PC-3 (cell line): ENCODE results near the gene CDH13.

ENCODE experiments used
- CTCF ChIP-seq: fragments of 300-600 bp; sonication (generic); conservative IDR thresholded peaks from 2 replicates; pipeline ENCODE4 v1.5.1; 2017; ENCODE audit warnings: antibody characterized with exemption, low read depth, mild to moderate bottlenecking, low read length
- EZH2 ChIP-seq: fragments of 300-600 bp; sonication (generic); IDR thresholded peaks from one replicate; pipeline ENCODE4 v1.6.1; 2017; ENCODE audit warnings: antibody characterized with exemption, mild to moderate bottlenecking, low read length; ENCODE audit not compliant: unreplicated experiment
- EZH2phosphoT487 ChIP-seq: fragments of 300-600 bp; sonication (generic); IDR thresholded peaks from 2 replicates; pipeline ENCODE4 v1.6.1; 2018; ENCODE audit warnings: mild to moderate bottlenecking, antibody characterized with exemption, low read length, borderline replicate concordance

- TF ChIP-seq EZH2 (no peak), CTCF (no peak), EZH2phosphoT487 (no peak)
Observed at GRCh38 chr16:83345846-83346640, 719.3 kb downstream of the CDH13 start.
